ENCODE measurements around the gene PAK4.

DNA sequence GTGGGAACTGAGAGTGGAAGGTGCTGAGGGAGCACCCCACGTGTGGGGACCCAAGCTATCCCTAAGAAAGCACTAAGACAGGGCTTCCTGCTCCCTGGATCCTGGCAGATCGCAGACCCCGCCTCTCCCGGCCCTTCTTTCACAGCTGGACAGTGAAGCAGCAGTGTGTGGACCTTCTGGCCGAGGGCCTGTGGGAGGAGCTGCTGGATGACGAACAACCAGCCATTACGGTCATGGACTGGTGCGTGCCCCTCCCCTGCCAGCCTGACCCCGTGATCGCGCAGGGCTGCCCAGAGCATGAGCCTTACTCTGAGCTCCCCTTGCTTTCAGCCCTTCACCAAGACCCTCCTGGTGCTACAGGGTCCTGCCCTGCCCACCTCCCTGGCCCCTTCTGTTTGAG, 73.4 kb downstream of the PAK4 start:
- TF ChIP-seq, protein P1, sequence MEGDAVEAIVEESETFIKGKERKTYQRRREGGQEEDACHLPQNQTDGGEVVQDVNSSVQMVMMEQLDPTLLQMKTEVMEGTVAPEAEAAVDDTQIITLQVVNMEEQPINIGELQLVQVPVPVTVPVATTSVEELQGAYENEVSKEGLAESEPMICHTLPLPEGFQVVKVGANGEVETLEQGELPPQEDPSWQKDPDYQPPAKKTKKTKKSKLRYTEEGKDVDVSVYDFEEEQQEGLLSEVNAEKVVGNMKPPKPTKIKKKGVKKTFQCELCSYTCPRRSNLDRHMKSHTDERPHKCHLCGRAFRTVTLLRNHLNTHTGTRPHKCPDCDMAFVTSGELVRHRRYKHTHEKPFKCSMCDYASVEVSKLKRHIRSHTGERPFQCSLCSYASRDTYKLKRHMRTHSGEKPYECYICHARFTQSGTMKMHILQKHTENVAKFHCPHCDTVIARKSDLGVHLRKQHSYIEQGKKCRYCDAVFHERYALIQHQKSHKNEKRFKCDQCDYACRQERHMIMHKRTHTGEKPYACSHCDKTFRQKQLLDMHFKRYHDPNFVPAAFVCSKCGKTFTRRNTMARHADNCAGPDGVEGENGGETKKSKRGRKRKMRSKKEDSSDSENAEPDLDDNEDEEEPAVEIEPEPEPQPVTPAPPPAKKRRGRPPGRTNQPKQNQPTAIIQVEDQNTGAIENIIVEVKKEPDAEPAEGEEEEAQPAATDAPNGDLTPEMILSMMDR (conservative IDR thresholded peaks at IDR 0.05; ENCODE audit: low read depth, low read length), result no peak
- TF ChIP-seq EZH2 (IDR thresholded peaks at IDR 0.05; ENCODE audit: borderline replicate concordance, low read depth, low read length, poor library complexity, severe bottlenecking), result no peak

All from A673 (cell line).